ENCODE measurements around the gene KCNA10.

The KCNA10 gene

GRCh38 chr1:110506541-110506940 lies 12.4 kb downstream of the KCNA10 start:
- in situ Hi-C loops (cut with MboI; ENCODE audit: low sequenced_read_pairs, unreplicated experiment), result no loop called here
- TF ChIP-seq, protein P1, sequence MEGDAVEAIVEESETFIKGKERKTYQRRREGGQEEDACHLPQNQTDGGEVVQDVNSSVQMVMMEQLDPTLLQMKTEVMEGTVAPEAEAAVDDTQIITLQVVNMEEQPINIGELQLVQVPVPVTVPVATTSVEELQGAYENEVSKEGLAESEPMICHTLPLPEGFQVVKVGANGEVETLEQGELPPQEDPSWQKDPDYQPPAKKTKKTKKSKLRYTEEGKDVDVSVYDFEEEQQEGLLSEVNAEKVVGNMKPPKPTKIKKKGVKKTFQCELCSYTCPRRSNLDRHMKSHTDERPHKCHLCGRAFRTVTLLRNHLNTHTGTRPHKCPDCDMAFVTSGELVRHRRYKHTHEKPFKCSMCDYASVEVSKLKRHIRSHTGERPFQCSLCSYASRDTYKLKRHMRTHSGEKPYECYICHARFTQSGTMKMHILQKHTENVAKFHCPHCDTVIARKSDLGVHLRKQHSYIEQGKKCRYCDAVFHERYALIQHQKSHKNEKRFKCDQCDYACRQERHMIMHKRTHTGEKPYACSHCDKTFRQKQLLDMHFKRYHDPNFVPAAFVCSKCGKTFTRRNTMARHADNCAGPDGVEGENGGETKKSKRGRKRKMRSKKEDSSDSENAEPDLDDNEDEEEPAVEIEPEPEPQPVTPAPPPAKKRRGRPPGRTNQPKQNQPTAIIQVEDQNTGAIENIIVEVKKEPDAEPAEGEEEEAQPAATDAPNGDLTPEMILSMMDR (IDR thresholded peaks at IDR 0.05; ENCODE audit: borderline replicate concordance, control extremely low read depth, extremely low read depth, insufficient read depth, missing control alignments), result no peak
- DNase-seq (ENCODE audit: low spot score), result no peak

GRCh38 chr1:110505596-110505995 lies 13.4 kb downstream of the KCNA10 start:
- in situ Hi-C loops (cut with MboI; ENCODE audit: low sequenced_read_pairs, unreplicated experiment), result no loop called here
- no peak for DNase-seq (ENCODE audit: low spot score)

GRCh38 chr1:110504226-110504625 lies 14.7 kb downstream of the KCNA10 start:
- in situ Hi-C loops (cut with MboI; ENCODE audit: low sequenced_read_pairs, unreplicated experiment), result no loop called here
- TF ChIP-seq, protein P1 (IDR thresholded peaks at IDR 0.05; ENCODE audit: borderline replicate concordance, control extremely low read depth, extremely low read depth, insufficient read depth, missing control alignments), result no peak
- no peak for DNase-seq (ENCODE audit: low spot score)

More at GRCh38 chr1:110505596-110505995, 13.4 kb downstream of the KCNA10 start:
- TF ChIP-seq, protein P1 (IDR thresholded peaks at IDR 0.05; ENCODE audit: borderline replicate concordance, control extremely low read depth, extremely low read depth, insufficient read depth, missing control alignments), result no peak

DNA sequence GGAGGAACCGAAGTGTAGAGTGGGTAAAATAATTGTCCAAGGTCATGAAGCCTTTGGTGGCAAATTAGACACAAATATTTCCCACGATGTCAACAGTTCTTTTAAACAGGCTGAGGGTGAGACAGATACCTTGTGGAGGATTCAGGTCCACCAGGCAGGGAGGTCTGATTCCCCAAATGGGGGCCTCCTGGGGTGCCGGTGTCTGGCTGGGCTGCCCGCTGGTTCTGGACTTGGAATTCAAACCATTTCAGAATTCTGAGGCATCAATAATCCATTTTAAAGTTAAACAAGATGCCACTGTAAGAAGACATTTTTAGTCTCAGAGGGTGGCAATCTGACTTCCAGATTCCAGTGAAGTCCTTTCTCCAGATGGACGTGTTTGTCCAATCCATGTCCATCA lies 15.5 kb downstream of the KCNA10 start:
- TF ChIP-seq, protein P1 (IDR thresholded peaks at IDR 0.05; ENCODE audit: borderline replicate concordance, control extremely low read depth, extremely low read depth, insufficient read depth, missing control alignments), result no peak
- in situ Hi-C loops (cut with MboI; ENCODE audit: low sequenced_read_pairs, unreplicated experiment), result no loop called here
- no peak for DNase-seq (ENCODE audit: low spot score)

DNA sequence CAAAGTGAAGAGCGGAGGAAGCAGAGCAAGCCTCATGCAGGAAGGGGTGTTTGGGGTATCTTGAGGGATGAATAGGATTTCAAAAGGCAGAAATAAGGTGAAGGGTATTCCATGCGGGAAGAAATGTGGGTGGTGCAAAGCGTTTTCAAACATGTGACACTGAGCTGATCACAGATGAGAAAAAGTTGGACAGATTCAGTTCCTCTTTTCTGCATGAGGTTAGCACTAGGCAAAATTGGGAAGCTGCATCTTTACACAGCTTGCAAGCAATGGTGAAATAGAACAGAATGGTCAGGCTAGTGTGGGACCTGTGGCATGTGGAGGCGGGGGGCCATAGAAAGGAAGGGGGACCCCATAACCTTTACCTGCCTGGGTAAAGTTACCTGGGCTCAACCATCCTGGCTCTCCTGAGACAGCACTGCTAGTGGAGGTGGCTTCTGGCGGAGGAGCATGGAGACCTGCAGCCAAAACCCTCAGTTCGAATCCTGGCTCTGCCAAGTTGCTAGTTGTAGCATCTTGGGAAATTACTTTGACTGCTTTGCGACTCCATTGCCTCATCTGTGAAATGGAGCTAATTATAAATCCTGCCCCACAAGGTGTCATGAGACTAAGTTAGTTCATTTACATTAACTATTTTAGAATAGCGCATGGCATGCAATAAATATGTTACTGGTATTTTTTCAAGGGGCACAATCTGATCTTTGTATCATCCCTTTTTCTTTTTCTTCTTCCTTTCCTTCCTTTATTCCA lies 16.4 kb downstream of the KCNA10 start:
- TF ChIP-seq, protein P1 (IDR thresholded peaks at IDR 0.05; ENCODE audit: borderline replicate concordance, control extremely low read depth, extremely low read depth, insufficient read depth, missing control alignments), result no peak
- in situ Hi-C loops (cut with MboI; ENCODE audit: low sequenced_read_pairs, unreplicated experiment), result no loop called here
- no peak for DNase-seq (ENCODE audit: low spot score)

GRCh38 chr1:110501488-110502132 lies 17.4 kb downstream of the KCNA10 start:
- DNase-seq (ENCODE audit: low spot score), result no peak
- TF ChIP-seq, protein P1 (IDR thresholded peaks at IDR 0.05; ENCODE audit: borderline replicate concordance, control extremely low read depth, extremely low read depth, insufficient read depth, missing control alignments), result no peak
- in situ Hi-C loops (cut with MboI; ENCODE audit: low sequenced_read_pairs, unreplicated experiment), result no loop called here
